ENCODE results near the gene TRAM2. TPM values are rescaled to one million over a fixed set of nuclear protein-coding genes. Genes with fewer than 3 reads are reported as not detected.

Gene TRAM2
- total RNA-seq, 1 experiment from 2014 or later = 21.2 TPM

- H3K18ac ChIP-seq (ENCODE audit: insufficient read length, low read depth, low read length) = no peak overlapping the region
- H3K27ac ChIP-seq (ENCODE audit: insufficient read length, low read depth, low read length) = no peak overlapping the region
- Mint-ChIP-seq H3K9me3 (no peaks in the 10 kb centered on the region), H3K4me1 (peaks cover 71 to 78% of the 10 kb centered on the region in 2 experiments), H3K36me3 (ENCODE audit: insufficient read depth in 1 of 3, low read depth in 3 of 3) (no peaks in the 10 kb centered on the region), H3K4me3 (no peak overlapping the region), H3K27ac (peak overlapping the region in 2 of 3 experiments; percentile 7 to 41; a peak in 1 of 7 replicates), H3K27me3 (ENCODE audit: low read depth) (peaks cover 1% of the 10 kb centered on the region)
- no peak overlapping the region for H4K5ac ChIP-seq (ENCODE audit: insufficient read length, low read depth, low read length)
- H4K8ac ChIP-seq (replicated peaks; ENCODE audit: insufficient read length, low read depth, low read length) = no peak overlapping the region
- no CpG with 5 or more reads among the region's 8 CpGs for WGBS (ENCODE audit: extremely low coverage, insufficient read length, low lambda C conversion rate)
- no peaks in the 10 kb centered on the region for H3K9me3 ChIP-seq (ENCODE audit: control insufficient read depth, low read depth, low read length)
- H3K79me2 ChIP-seq (ENCODE audit: insufficient read depth, low read length) = peaks cover 12% of the 10 kb centered on the region; the same call in 1 of the 2 replicates
- no peak overlapping the region for H3T11ph ChIP-seq (ENCODE audit: low read length)
- no peak overlapping the region for H2BK20ac ChIP-seq (ENCODE audit: low read depth, low read length, poor library complexity, severe bottlenecking)
- H3K4me1 ChIP-seq (ENCODE audit: insufficient read depth, low read length) = peaks cover 18% of the 10 kb centered on the region
- peak overlapping the region; percentile 11; the same call in 1 of the 2 replicates for H3K14ac ChIP-seq (ENCODE audit: insufficient read depth, low read length)
- H2BK12ac ChIP-seq (ENCODE audit: insufficient read length, low read depth, low read length) = no peak overlapping the region
- H2AK5ac ChIP-seq (ENCODE audit: insufficient read length, low read length) = no peak overlapping the region
- H3K4me2 ChIP-seq (ENCODE audit: insufficient read depth, insufficient read length, low read length) = no peak overlapping the region
- H3K23me2 ChIP-seq (ENCODE audit: insufficient read length, low read depth, low read length, poor library complexity, severe bottlenecking) = no peaks in the 10 kb centered on the region
- peaks cover 10% of the 10 kb centered on the region for H3K79me1 ChIP-seq (ENCODE audit: insufficient read depth, low read depth, low read length, poor library complexity, severe bottlenecking)
- H2BK120ac ChIP-seq (ENCODE audit: low read depth, low read length, poor library complexity, severe bottlenecking) = no peak overlapping the region
- no peak overlapping the region for H3K4ac ChIP-seq (ENCODE audit: low read depth, low read length)
- no peak overlapping the region for H2BK5ac ChIP-seq (ENCODE audit: insufficient read length, low read length)
- no peak overlapping the region for H2AFZ ChIP-seq (ENCODE audit: low read length)
- no peak overlapping the region for H3K56ac ChIP-seq (ENCODE audit: insufficient read length, low read depth, low read length)
- no peak overlapping the region for H3K9ac ChIP-seq (ENCODE audit: extremely low read depth, insufficient read length, low read length)
- no peak overlapping the region for H4K91ac ChIP-seq (ENCODE audit: insufficient read length, low read depth, low read length)
- H3K27me3 ChIP-seq (ENCODE audit: insufficient read depth, low read length) = no peaks in the 10 kb centered on the region
- no peak overlapping the region for H3K23ac ChIP-seq (ENCODE audit: insufficient read length, low read depth, low read length)
- DNase-seq = no peak
- H2BK15ac ChIP-seq (ENCODE audit: low read depth, low read length) = no peak overlapping the region
- TF ChIP-seq, protein P1, sequence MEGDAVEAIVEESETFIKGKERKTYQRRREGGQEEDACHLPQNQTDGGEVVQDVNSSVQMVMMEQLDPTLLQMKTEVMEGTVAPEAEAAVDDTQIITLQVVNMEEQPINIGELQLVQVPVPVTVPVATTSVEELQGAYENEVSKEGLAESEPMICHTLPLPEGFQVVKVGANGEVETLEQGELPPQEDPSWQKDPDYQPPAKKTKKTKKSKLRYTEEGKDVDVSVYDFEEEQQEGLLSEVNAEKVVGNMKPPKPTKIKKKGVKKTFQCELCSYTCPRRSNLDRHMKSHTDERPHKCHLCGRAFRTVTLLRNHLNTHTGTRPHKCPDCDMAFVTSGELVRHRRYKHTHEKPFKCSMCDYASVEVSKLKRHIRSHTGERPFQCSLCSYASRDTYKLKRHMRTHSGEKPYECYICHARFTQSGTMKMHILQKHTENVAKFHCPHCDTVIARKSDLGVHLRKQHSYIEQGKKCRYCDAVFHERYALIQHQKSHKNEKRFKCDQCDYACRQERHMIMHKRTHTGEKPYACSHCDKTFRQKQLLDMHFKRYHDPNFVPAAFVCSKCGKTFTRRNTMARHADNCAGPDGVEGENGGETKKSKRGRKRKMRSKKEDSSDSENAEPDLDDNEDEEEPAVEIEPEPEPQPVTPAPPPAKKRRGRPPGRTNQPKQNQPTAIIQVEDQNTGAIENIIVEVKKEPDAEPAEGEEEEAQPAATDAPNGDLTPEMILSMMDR (conservative IDR thresholded peaks at IDR 0.05) = no peak
- peaks cover 2% of the 10 kb centered on the region for H4K20me1 ChIP-seq (ENCODE audit: control insufficient read depth, insufficient read depth, insufficient read length)
Measured at GRCh38 chr6:52570291-52570700, 6.6 kb downstream of the TRAM2 start.

All from H9 (cell line).